Measurements from ENCODE around the gene MAML3. TPM values are rescaled to one million over a fixed set of nuclear protein-coding genes. Genes with fewer than 3 reads are reported as not detected.
A peak's percentile ranks its signal among the peaks of the same experiment; 100 is the strongest.

The MAML3 gene
- total RNA-seq, 2 donors from 2014 or later: 9.3 to 10.1 TPM

DNA sequence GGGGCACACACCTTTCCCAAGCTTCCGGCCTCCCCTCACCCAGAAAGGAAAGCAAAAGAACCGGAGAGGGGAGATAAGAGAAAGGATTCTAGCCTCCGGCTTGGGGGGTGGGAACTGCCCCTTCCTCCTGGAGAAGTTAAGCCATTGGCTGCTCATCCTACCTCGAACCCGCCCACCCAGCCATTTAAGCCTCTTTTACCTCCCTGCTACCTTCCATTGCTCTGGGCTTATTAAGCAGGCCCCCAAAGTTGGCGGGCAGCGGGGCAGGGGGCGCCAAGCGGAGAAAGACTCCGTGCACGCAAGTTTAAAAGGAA is 2.3 kb downstream of the MAML3 start:
- no peaks in the 10 kb centered on the region for H3K9me3 ChIP-seq
- H3K36me3 ChIP-seq: no peaks in the 10 kb centered on the region
- no peaks in the 10 kb centered on the region for H3K27me3 ChIP-seq
- H3K4me3 ChIP-seq: peak overlapping the region; percentile 79
- TF ChIP-seq, protein P1, sequence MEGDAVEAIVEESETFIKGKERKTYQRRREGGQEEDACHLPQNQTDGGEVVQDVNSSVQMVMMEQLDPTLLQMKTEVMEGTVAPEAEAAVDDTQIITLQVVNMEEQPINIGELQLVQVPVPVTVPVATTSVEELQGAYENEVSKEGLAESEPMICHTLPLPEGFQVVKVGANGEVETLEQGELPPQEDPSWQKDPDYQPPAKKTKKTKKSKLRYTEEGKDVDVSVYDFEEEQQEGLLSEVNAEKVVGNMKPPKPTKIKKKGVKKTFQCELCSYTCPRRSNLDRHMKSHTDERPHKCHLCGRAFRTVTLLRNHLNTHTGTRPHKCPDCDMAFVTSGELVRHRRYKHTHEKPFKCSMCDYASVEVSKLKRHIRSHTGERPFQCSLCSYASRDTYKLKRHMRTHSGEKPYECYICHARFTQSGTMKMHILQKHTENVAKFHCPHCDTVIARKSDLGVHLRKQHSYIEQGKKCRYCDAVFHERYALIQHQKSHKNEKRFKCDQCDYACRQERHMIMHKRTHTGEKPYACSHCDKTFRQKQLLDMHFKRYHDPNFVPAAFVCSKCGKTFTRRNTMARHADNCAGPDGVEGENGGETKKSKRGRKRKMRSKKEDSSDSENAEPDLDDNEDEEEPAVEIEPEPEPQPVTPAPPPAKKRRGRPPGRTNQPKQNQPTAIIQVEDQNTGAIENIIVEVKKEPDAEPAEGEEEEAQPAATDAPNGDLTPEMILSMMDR (IDR thresholded peaks at IDR 0.05): no peak
- H3K4me1 ChIP-seq: no peaks in the 10 kb centered on the region
- intact Hi-C loops (cut with DNase I): loop anchor here (5.0 kb wide), 4 partner anchors 86 to 414 kb away; no protein-coding TSS in a partner anchor
- DNase-seq: peak; percentile 90
- peak overlapping the region; percentile 94 to 97 for H3K9ac ChIP-seq (ENCODE audit: low read depth in 2 of 2, low read length in 2 of 2)
- peak overlapping the region; percentile 99 for H3K27ac ChIP-seq

DNA sequence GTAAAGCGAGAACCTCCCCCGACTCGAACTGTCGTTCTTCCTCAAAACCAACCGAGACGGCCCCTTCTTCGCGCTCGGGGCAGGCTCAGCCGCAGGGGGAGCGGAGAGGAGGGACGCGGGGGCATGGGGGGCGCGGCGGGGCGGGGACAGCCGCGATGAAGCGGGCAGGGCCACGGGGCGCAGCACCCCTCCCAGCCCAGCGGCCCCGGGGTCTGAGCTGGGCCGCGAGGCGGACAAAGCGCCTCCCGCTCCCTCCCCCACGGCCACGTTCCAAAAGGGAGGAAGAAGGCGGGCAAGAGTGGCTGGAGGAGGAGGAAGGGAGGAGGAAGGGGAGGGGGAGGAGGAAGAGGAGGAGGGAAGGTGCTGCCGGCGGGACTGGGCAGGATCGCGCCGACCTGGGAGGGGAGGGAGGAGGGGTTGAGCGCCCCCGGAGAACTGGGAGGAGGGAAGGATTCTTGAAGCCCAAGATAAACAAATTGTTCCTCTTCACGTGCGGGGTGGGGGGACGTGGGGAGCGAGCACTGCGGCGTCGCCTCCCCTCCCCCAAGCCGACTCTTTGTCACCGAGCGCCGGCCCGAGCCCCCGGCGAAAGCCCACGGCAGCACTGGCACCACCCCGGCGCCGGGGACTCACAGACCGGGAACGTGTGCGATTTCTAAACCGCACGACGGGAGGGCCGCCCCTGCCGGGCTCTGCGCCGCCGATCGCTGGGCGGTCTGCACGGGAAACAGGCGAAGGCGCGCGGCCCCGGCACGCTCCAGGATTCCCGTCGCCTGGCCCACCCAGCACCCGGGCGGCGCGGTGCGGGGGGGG is 2.9 kb downstream of the MAML3 start:
- DNase-seq: peak; percentile 94
- Histone ChIP-seq H3K27ac (peak overlapping the region; percentile 99), H3K36me3 (no peaks in the 10 kb centered on the region), H3K27me3 (no peaks in the 10 kb centered on the region), H3K9ac (ENCODE audit: low read depth in 2 of 2, low read length in 2 of 2) (peak overlapping the region; percentile 94 to 97), H3K9me3 (no peaks in the 10 kb centered on the region), H3K4me3 (peak overlapping the region; percentile 79), H3K4me1 (no peaks in the 10 kb centered on the region)
- intact Hi-C loops (cut with DNase I): loop anchor here (5.0 kb wide), 4 partner anchors 86 to 414 kb away; no protein-coding TSS in a partner anchor
- TF ChIP-seq, protein P1 (IDR thresholded peaks at IDR 0.05): no peak

DNA sequence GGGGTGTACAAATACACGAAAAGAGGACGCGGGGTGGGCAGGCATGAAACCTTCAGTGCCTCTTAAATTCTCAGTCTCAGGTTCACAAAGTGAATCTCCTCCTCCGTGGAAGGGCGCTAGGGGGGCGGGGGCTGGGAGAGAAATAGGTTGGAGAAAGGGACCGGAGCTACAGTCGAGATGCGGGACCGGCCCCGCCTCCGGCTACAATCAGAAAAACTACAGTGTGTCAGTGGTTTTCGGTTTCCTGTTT is 3.4 kb downstream of the MAML3 start:
- H3K27ac ChIP-seq: peak overlapping the region; percentile 99
- no peaks in the 10 kb centered on the region for H3K4me1 ChIP-seq
- peak overlapping the region; percentile 57 to 97 for H3K9ac ChIP-seq (ENCODE audit: low read depth in 2 of 2, low read length in 2 of 2)
- TF ChIP-seq, protein P1 (IDR thresholded peaks at IDR 0.05): no peak
- intact Hi-C loops (cut with DNase I): loop anchor here (5.0 kb wide), 4 partner anchors 87 to 413 kb away; no protein-coding TSS in a partner anchor
- no peaks in the 10 kb centered on the region for H3K27me3 ChIP-seq
- no peaks in the 10 kb centered on the region for H3K9me3 ChIP-seq
- DNase-seq: peak; percentile 91
- peak overlapping the region; percentile 79 for H3K4me3 ChIP-seq
- no peaks in the 10 kb centered on the region for H3K36me3 ChIP-seq

DNA sequence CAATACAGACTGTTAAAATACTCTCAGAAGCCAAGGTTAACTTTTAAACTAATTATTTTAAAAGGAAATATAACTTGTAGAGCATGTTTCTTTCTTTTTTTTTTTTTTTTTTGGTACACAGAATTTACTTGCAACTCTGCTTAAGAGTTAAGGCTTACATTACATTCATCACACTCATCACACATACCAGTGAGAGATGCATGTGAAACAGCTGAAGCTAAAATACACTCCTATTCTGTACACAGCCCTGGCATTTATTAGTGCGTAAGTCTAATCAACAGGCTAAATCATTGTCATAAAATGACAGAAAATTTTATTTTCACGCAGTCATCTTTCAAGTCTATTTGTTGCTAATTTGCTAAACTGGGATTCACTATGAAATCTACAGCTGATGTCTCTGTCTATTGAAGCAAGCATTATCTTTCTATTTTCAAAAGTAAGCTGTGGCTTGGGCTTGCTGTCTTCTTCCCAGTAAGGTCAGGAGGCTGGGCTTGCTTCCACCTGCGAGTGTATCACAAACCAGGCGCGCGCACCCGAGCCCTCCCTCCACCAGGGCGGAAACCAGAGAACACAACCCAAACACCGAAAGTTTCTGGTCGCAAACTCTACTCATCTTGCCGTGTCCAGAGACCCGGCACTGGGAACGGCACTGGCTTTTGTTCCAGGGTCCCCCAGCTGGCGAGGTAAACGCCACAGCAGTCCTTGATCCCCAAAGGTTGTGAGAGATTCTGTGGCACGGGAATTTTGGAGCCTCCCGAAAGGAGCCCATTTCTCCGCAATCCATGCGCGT is 3.9 kb downstream of the MAML3 start:
- H3K4me1 ChIP-seq: no peaks in the 10 kb centered on the region
- H3K36me3 ChIP-seq: no peaks in the 10 kb centered on the region
- H3K4me3 ChIP-seq: peak overlapping the region; percentile 79
- H3K27ac ChIP-seq: peak overlapping the region; percentile 99
- TF ChIP-seq, protein P1 (IDR thresholded peaks at IDR 0.05): peak; percentile 17
- no peaks in the 10 kb centered on the region for H3K27me3 ChIP-seq
- intact Hi-C loops (cut with DNase I): loop anchor here (5.0 kb wide), 4 partner anchors 87 to 413 kb away; no protein-coding TSS in a partner anchor
- peak; percentile 89 for DNase-seq
- H3K9ac ChIP-seq (ENCODE audit: low read depth in 2 of 2, low read length in 2 of 2): peak overlapping the region; percentile 57 to 97
- no peaks in the 10 kb centered on the region for H3K9me3 ChIP-seq

DNA sequence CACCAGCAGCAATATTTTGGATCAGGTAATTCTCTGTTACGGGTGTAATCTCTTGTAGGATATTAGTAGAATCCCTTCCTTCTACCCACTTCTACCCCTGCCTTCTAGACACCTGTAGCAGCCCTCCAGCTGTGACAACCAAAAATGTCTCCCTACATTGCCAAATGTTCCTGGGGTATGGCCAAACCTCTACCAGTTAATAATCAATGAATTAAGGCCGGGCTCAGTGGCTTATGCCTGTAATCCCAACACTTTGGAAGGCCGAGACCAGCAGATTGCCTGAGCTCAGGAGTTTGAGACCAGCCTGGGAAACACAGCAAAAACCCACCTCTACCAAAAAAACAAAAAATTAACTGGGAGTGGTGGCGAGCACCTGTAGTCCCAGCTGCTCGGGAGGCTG is 9.9 kb downstream of the MAML3 start:
- intact Hi-C loops (cut with DNase I): no loop called here
- Histone ChIP-seq H3K9ac (ENCODE audit: low read depth in 2 of 2, low read length in 2 of 2) (no peak overlapping the region), H3K27me3 (no peaks in the 10 kb centered on the region), H3K9me3 (no peaks in the 10 kb centered on the region), H3K27ac (no peak overlapping the region), H3K4me1 (peaks cover 5% of the 10 kb centered on the region), H3K4me3 (no peak overlapping the region), H3K36me3 (no peaks in the 10 kb centered on the region)
- TF ChIP-seq, protein P1 (IDR thresholded peaks at IDR 0.05): no peak
- no peak for DNase-seq
